Right renal cortex interstitium (tissue), 3 donors: ENCODE measurements around the gene NATD1. TPM values are rescaled to one million over a fixed set of nuclear protein-coding genes. Genes with fewer than 3 reads are reported as not detected.
"Not testable (repeated sequence)": the region's sequence is repeated elsewhere in the genome, so short reads cannot be mapped to it uniquely, and the experiment has no call there.

Experiments
- DNase-seq, 3 donors: peaks; one replicate each; pipeline ENCODE4 v3.0.0-alpha.2; 2013; ENCODE audit warnings: low read depth in 3 of 3, low spot score in 2 of 3
- polyA plus RNA-seq, 3 donors: library from polyadenylated mRNA; unstranded; fragments of 120-200 nt; gene quantifications; one replicate each; pipeline ENCODE4 v1.2.1, GENCODE V29; 2013; ENCODE audit not compliant: insufficient read length in 3 of 3

NATD1 gene
- polyA plus RNA-seq, 3 donors, result 11.3 to 12.6 (median 12.1) TPM

GRCh38 chr17:21198411-21198810 lies 54.8 kb downstream of the NATD1 start:
- no peak for DNase-seq

GRCh38 chr17:21196126-21196525 lies 57.1 kb downstream of the NATD1 start:
- DNase-seq, result no peak

GRCh38 chr17:21194703-21195102 lies 58.5 kb downstream of the NATD1 start:
- no peak for DNase-seq

- DNase-seq, result no peak
Observed at GRCh38 chr17:21194226-21194625, 59.0 kb downstream of the NATD1 start.

GRCh38 chr17:21193031-21193430 lies 60.2 kb downstream of the NATD1 start:
- DNase-seq, result no peak

- not testable (repeated sequence) for DNase-seq
Observed at GRCh38 chr17:21192414-21192813, 60.8 kb downstream of the NATD1 start.

GRCh38 chr17:21191698-21192097 lies 61.5 kb downstream of the NATD1 start:
- no peak for DNase-seq

GRCh38 chr17:21190078-21190477 lies 63.1 kb downstream of the NATD1 start:
- DNase-seq, result no peak

- DNase-seq, result no peak
Observed at GRCh38 chr17:21189361-21189760, 63.8 kb downstream of the NATD1 start.

Other genes with a start within 250 kb of the NATD1 start
- 100 to 1,000 TPM; 217 to 235 (median 223) TPM for gene USP22, start 210.4 kb downstream of the NATD1 start, polyA plus RNA-seq
- 10 to 100 TPM; 37.3 to 45.3 (median 42.4) TPM for gene DHRS7B, start 126.4 kb downstream of the NATD1 start, polyA plus RNA-seq
- gene TMEM11, start 39.2 kb downstream of the NATD1 start, polyA plus RNA-seq, result 10 to 100 TPM; 21.2 to 24.9 (median 21.9) TPM
- gene MAP2K3, start 31.3 kb upstream of the NATD1 start, polyA plus RNA-seq, result 10 to 100 TPM; 17.3 to 21.8 (median 17.6) TPM
- 1 to 10 TPM; 5.3 to 8.0 (median 5.4) TPM for gene KCNJ12, start 122.9 kb upstream of the NATD1 start, polyA plus RNA-seq